ENCODE data around the gene PIK3CG.

DNA sequence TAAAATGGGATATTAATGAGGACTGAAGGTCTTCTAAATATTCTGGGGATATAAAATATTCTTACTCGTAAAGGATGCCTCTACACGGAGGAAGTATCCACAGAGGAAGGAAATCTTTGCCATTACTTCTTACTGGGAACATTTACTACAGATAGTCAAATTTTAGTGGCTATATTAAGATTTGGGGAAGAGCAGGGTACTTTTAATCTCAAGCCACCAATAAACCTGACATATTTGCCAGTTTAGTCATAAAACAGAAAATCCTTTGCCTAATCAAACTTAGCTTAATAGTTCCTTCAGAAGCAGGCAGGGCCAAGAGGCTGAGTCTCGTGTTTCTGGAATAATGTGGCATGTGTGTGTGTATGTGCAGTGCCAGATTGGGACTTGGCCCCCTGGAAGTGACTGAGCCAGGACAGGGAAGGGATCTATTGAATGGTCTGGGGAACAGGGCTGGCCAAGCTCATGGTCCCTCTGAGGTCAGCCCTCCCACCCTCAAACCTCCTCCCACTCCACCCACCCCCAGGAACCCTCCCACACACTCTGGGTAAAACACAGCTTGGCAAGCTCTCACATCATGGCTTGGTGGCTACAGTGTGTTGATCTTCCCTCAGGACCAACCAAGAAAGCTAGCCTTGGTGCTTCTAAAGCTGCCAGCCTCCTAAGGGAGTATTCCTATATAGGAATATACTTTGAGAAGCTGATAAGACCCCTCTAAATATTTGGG is 1.6 kb upstream of the PIK3CG start:
- TF ChIP-seq, protein P1, sequence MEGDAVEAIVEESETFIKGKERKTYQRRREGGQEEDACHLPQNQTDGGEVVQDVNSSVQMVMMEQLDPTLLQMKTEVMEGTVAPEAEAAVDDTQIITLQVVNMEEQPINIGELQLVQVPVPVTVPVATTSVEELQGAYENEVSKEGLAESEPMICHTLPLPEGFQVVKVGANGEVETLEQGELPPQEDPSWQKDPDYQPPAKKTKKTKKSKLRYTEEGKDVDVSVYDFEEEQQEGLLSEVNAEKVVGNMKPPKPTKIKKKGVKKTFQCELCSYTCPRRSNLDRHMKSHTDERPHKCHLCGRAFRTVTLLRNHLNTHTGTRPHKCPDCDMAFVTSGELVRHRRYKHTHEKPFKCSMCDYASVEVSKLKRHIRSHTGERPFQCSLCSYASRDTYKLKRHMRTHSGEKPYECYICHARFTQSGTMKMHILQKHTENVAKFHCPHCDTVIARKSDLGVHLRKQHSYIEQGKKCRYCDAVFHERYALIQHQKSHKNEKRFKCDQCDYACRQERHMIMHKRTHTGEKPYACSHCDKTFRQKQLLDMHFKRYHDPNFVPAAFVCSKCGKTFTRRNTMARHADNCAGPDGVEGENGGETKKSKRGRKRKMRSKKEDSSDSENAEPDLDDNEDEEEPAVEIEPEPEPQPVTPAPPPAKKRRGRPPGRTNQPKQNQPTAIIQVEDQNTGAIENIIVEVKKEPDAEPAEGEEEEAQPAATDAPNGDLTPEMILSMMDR (IDR thresholded peaks at IDR 0.05): no peak
- TF ChIP-seq POLR2AphosphoS5 (IDR thresholded peaks at IDR 0.05) (no peak), POLR2A (IDR thresholded peaks at IDR 0.05) (no peak)

Measured in stomach (tissue), 4 donors.